Measurements from ENCODE around the gene MAP3K15.
A peak's percentile ranks its signal among the peaks of the same experiment; 100 is the strongest.

Gene MAP3K15

DNA sequence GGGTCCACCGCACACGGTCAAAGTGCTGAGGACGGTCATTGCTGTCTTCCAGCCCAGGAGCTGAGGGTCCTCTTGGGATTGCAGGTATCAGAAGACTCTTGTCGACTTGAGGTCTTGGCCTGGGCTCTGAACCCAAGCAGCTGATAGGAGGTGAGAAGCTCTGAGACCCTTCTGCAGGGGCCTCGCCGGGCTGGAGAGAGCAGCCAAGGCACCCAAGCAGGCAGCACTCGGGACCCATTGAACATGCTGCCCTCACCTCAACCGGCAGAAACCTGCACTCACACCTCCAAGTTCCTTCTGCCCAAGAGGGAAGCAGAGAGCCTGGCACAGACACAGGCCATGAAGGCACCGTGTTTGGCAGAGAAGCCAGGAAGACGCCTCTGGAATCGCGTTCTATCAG, 137.5 kb downstream of the MAP3K15 start:
- no peak overlapping the region for H3K4me3 ChIP-seq (ENCODE audit: control insufficient read depth, low read depth, low read length)
- no peak for DNase-seq (ENCODE audit: low read depth)
- TF ChIP-seq, protein P1, sequence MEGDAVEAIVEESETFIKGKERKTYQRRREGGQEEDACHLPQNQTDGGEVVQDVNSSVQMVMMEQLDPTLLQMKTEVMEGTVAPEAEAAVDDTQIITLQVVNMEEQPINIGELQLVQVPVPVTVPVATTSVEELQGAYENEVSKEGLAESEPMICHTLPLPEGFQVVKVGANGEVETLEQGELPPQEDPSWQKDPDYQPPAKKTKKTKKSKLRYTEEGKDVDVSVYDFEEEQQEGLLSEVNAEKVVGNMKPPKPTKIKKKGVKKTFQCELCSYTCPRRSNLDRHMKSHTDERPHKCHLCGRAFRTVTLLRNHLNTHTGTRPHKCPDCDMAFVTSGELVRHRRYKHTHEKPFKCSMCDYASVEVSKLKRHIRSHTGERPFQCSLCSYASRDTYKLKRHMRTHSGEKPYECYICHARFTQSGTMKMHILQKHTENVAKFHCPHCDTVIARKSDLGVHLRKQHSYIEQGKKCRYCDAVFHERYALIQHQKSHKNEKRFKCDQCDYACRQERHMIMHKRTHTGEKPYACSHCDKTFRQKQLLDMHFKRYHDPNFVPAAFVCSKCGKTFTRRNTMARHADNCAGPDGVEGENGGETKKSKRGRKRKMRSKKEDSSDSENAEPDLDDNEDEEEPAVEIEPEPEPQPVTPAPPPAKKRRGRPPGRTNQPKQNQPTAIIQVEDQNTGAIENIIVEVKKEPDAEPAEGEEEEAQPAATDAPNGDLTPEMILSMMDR (IDR thresholded peaks at IDR 0.05; ENCODE audit: control insufficient read depth, insufficient read depth, low read depth, low read length, missing control alignments) = no peak

DNA sequence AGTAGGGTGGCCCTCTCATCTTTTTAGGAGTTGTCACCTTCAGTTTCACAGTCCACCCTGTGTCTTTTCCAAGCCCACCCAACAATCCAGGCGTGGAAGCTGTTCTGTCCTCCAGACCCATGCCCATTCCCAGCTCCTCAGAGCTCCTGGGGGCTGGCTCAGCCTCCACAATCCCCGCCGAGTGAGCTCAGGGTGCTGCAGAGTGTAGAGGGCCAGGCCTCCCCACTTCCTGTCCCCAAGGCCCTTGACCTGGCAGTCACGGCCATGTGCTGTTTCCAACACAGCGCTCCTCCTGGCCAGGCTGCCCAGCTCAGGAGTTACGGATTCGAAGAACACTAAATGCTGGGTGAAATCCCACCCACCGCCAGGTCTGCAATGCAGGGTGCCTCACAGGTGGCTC, 139.8 kb downstream of the MAP3K15 start:
- TF ChIP-seq, protein P1 (IDR thresholded peaks at IDR 0.05; ENCODE audit: control insufficient read depth, insufficient read depth, low read depth, low read length, missing control alignments) = no peak
- H3K4me3 ChIP-seq (ENCODE audit: control insufficient read depth, low read depth, low read length) = no peak overlapping the region
- no peak for DNase-seq (ENCODE audit: low read depth)

DNA sequence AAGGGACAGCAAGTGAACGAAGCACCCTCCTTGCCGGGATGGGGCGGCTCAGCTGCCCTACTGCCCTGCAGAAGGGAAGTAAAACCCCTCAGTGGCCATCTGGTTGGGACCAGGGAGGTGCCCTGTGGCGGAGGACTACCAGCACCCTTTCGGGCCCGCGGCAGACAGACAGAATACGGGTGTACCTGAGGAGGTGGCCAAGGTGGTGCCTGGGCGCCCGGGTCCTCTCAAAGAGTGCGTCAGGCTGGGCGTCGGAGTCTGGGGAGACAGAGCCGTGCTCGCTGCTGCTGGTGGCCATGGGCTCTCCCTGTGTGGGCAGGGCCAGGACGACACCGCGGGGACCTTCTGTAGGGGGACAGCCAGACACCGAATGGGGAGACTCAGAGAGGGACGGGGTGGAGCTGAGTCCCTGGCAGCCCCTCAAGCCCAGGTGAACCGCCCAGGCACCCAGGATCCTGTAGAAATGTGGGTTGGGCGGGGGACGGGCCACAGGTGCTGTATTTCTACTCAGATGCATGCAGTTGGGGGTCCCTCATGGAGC, 141.9 kb downstream of the MAP3K15 start:
- no peak overlapping the region for H3K4me3 ChIP-seq (ENCODE audit: control insufficient read depth, low read depth, low read length)
- TF ChIP-seq, protein P1 (IDR thresholded peaks at IDR 0.05; ENCODE audit: control insufficient read depth, insufficient read depth, low read depth, low read length, missing control alignments) = no peak
- no peak for DNase-seq (ENCODE audit: low read depth)

DNA sequence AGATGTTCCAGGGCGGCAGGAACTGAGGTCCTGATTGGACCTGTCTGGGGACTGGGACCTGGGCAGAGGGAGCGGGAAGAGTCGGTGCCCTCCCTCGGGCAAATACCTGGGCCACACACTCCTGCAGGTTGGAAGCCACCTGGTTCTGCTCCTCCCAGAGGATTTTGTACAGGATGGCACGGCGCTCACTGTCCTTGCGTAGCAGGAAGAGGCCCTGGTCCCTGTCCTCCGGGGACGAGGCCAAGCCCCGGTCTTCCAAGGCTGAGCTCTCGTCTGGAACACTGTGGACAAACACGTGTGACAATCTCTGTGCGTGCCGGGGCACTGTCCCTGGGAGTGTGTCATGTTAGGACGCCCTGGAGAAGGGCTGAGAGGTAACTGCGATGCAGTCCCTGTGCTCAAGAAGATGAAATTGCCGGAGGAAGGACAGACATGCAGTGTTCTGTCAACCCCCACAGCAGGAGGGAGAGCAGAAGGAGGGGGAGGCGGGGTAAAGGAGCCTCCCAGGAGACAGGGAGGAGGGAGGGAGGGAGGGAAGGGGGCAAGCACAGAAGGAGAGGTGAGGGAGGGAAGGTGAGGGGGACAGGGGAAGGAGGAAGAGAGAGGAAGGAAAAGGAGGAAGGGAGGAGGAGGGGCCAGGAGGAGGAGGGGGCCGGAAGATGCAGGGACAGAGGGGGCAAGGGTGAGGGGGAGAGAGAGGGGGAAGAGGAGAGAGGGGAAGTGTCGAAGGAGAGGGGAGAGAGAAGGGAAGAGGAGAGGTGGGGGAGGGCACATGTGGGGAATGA, 142.6 kb downstream of the MAP3K15 start:
- H3K4me3 ChIP-seq (ENCODE audit: control insufficient read depth, low read depth, low read length) = peak overlapping the region; percentile 9
- TF ChIP-seq, protein P1 (IDR thresholded peaks at IDR 0.05; ENCODE audit: control insufficient read depth, insufficient read depth, low read depth, low read length, missing control alignments) = no peak
- DNase-seq (ENCODE audit: low read depth) = no peak

DNA sequence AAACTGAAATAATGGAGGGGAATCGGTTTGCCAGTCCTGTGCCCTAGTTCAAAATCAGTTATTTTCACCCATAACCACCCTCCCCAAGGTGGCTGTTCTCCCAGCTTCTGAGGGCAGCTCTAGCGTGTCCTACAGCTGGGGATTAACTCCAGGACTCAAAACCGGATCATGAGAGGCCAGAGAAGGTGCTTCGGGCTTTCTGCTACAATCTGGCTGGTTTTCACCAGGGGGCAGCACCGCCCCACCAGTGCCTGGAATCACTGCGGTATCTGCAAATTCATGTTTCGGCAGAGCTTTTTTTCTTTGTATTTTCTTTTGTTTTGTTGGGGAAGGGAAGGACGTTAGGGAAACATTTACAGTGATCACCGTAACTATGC, 143.2 kb downstream of the MAP3K15 start:
- DNase-seq (ENCODE audit: low read depth) = no peak
- TF ChIP-seq, protein P1 (IDR thresholded peaks at IDR 0.05; ENCODE audit: control insufficient read depth, insufficient read depth, low read depth, low read length, missing control alignments) = peak; percentile 73
- peak overlapping the region; percentile 9 for H3K4me3 ChIP-seq (ENCODE audit: control insufficient read depth, low read depth, low read length)

DNA sequence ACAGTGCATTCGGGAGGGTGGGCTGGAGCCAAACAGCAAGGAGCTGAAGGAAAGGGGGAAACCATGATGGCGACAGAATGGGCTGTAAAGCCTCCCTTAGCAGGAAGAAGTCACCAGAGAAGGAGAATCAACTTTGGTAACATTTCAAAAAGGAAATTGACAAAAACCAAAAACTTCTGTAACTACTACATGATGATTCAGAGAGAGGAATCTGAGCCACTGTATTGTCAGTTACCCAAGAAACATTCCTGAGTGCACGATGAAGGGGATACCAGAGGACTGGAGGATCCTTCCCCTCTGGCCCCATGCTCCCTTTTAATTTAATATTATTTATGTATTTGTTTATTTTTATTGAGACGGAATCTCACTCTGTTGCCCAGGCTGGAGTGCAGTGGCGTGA, 145.2 kb downstream of the MAP3K15 start:
- TF ChIP-seq, protein P1 (IDR thresholded peaks at IDR 0.05; ENCODE audit: control insufficient read depth, insufficient read depth, low read depth, low read length, missing control alignments) = no peak
- no peak overlapping the region for H3K4me3 ChIP-seq (ENCODE audit: control insufficient read depth, low read depth, low read length)
- DNase-seq (ENCODE audit: low read depth) = no peak

All from AG09309 (cell line).